ENCODE results near the gene ATAT1.
A peak's percentile ranks its signal among the peaks of the same experiment; 100 is the strongest.

ATAT1 gene

GRCh38 chr6:30626484-30627366, at the start of gene ATAT1:
ATAT1 (plus strand) TSS chr6:30626874.
- peak; percentile 91 to 92 for DNase-seq

- no peak for DNase-seq
Observed at GRCh38 chr6:30578051-30578450, 48.6 kb upstream of the ATAT1 start.

GRCh38 chr6:30583921-30584320, 42.8 kb upstream of the ATAT1 start:
- no peak for DNase-seq

GRCh38 chr6:30589754-30590358, 36.8 kb upstream of the ATAT1 start:
- DNase-seq, result no peak

DNA sequence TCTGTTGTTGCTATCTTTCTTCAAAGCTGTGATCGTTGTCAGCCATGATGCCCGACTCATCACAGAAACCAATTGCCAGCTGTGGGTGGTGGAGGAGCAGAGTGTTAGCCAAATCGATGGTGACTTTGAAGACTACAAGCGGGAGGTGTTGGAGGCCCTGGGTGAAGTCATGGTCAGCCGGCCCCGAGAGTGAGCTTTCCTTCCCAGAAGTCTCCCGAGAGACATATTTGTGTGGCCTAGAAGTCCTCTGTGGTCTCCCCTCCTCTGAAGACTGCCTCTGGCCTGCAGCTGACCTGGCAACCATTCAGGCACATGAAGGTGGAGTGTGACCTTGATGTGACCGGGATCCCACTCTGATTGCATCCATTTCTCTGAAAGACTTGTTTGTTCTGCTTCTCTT, 36.2 kb upstream of the ATAT1 start:
- DNase-seq, result no peak

DNA sequence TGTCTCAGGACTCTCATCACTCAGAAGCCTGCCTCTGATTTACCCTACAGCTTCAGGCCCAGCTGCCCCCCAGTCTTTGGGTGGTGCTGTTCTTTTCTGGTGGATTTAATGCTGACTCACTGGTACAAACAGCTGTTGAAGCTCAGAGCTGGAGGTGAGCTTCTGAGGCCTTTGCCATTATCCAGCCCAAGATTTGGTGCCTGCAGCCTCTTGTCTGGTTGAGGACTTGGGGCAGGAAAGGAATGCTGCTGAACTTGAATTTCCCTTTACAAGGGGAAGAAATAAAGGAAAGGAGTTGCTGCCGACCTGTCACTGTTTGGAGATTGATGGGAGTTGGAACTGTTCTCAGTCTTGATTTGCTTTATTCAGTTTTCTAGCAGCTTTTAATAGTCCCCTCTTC, 35.7 kb upstream of the ATAT1 start:
- DNase-seq, result no peak

DNA sequence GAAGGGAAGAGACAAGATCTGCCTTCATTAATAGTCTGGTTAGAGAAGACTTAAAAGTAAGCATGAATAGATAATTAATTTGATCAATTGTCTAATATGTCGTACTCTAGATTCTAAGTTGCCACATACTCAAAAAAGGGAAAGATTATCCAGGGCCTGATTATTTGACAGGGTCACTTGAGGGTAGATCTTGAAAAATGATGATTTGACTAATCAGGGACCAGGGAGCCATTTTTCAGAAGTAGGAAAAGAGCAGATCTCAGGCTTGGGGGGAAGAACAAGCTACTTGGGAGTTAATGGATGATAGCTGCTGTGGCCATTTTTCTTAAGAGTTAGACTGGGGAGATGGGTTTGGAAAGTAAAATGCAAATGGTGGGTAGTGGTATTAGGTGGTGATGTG, 34.4 kb upstream of the ATAT1 start:
- no peak for DNase-seq

DNA sequence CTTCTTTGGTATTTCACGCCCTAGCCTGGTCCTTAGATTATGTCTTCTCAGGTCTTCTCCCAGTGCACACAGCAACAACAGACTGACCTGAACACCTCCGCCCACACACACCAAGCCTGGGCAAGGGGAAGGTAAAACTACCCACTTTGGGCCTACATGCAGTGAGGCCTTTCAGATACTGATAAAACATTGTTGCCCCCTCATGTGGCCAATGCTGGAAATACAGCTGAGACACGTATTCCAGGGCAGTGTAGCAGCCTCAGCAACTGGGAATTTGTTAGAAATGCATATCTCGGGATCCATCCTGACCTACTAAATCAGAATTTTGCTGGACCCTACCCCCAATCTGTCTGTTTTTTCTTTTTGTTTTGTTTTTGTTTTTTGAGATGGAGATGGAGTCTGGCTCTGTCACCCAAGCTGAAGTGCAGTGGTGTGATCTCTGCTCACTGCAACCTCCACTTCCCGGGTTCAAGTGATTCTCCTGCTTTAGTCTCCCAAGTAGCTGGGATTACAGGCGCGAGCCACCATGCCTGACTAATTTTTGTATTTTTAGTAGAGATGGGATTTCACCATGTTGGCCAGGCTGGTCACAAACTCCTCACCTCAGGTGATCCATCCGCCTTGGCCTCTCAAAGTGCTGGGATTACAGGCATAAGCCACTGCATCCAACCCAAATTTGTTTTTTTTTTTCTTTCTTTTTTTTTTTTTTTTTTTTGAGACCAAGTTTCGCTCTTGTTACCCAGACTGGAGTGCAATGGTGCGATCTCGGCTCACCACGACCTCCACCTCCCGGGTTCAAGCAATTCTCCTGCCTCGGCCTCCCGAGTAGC, 29.1 kb upstream of the ATAT1 start:
- DNase-seq, result peak; percentile 80 to 85

GRCh38 chr6:30598912-30599624, 27.6 kb upstream of the ATAT1 start:
- no peak for DNase-seq

DNA sequence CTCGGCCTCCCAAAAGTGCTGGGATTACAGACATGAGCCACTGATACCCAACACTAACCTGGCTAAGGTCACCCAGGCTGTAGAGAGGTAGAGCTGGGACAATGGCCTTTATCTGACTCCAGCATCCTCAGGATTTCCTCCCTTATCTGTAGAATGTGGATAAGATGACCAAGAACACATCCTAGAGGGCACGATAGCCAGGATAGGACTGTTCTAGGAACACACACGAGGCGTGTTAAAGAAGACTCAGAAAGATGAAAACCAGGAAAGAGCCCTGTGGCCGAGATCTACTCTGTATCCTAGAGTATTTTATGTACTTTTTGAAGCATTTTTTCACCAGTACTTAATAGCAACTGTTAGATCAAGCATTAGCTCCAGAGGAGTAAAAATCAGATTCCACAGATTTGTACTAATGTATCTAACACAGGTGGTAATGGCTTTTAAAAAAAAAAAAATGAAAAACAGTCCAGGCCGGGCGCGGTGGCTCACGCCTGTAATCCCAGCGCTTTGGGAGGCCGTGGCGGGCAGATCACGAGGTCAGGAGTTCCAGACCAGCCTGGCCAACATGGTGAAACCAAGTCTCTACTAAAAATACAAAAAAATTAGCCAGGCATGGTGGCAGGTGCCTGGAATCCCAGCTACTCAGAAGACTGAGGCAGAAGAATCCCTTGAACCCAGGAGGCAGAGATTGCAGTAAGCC, 26.9 kb upstream of the ATAT1 start:
- DNase-seq, result no peak

DNA sequence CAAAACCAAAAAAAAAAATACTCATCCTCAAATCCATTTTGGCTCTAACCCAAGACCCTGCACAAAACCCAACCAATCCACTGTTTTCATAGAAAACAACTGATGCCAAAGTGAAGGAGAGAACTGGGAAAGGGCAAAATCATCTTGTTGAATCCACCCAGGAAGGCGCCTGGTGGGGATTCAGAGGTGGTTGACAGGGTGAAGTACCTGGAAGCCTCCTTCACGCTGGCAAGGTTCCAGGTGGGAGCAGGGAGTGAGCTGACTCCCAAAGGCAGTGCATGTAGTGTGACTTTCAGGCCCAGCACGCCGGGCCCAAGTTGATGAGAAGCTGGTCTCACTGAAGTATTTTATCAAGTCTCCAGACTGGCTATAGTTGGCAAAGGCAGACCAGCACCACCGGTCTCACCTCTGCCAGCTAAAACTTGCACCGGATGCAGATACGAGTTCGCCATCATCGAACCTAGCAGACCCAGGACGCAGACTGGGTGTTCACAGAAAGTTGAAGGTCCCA, 26.2 kb upstream of the ATAT1 start:
- DNase-seq, result no peak

- peak in 1 of 2 donors; percentile 20 for DNase-seq
Observed at GRCh38 chr6:30601436-30601814, 25.2 kb upstream of the ATAT1 start.

GRCh38 chr6:30601815-30602641, 24.6 kb upstream of the ATAT1 start:
- DNase-seq, result no peak

- no peak for DNase-seq
Observed at GRCh38 chr6:30603961-30604360, 22.7 kb upstream of the ATAT1 start.

GRCh38 chr6:30610065-30610464, 16.6 kb upstream of the ATAT1 start:
- no peak for DNase-seq

DNA sequence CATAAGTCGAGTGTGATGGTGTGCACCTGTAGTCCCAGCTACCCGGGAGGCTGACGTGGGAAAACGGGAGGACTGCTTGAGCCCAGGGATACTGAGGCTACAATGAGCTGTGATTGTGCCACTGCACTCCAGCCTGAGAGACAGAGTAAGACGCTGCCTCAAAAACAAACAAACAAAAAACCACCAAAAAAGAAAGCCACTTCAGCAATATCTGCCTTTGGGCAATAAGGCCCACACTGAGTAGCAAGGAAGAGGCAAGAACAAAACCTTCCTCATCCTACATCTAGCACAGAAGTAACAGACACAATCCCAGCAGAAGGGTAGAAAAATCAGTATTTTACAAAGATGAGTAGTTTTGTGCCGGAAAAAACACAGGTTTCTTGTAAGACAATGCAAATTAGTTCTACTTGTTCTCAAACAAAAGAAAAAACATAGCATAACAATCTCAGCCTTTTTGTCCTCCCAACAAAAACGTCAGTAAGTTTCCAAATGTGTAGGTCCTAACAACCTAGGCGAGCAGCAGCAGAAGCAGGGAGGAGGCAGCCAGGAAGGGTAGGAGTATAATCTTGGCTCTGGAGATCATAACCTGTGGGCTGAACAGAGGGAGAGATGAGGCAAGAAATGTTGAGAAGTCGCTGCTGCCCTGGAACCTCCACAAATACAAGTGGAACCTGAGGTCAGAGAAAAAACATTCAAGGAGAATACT, 15.4 kb upstream of the ATAT1 start:
- no peak for DNase-seq

- no peak for DNase-seq
Observed at GRCh38 chr6:30611856-30612194, 14.8 kb upstream of the ATAT1 start.

DNA sequence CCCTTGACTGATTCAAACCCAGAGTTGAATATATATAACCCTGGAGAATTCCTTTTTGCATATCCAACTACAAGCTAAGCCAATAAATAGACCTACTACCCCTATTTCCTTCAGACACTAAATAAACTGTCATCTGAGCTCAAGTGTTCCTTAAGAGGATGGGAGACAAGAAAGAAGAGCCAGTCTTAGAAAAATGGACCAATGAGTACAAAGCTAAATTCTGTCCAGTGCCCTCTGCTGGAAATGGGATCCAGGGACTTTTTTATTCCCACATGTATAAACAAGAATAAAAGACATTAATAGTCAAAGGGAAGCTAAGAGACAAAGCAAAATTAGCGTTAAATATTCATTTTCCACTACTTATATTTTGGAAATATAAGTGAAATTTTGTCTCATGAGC, 14.5 kb upstream of the ATAT1 start:
- no peak for DNase-seq

GRCh38 chr6:30612687-30613248, 13.9 kb upstream of the ATAT1 start:
- DNase-seq, result no peak
